Activated CD4-positive, alpha-beta T cell treated with anti-CD3 and anti-CD28 coated beads, Interleukin-2, amount 50 U/mL, for 24 hours (primary cell): ENCODE data around the gene LDLRAD4.
A peak's percentile ranks its signal among the peaks of the same experiment; 100 is the strongest.

Source experiments
- DNase-seq, 2 donors: peaks; one replicate each; pipeline ENCODE4 v3.0.0-alpha.2; 2020; ENCODE audit warnings: low read depth in 1 of 2, low spot score in 1 of 2

The LDLRAD4 gene

DNA sequence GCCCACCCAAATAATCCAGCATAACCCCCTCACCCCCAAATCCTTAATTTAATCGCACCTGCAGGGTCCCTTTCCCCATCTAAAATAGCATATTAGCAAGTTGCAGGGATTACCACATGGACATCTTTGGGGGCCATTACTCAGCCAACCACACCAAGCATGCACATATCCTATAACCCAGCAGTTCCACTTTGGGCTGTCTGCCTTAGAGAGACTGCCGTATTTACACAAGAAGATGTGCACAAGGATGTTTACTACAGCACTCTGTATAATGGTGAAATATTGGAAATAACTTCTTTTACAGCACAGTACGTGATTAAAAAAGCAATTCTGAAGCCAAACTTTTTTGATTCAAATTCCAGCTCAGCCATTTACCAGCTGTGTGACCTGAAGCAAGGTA is 17.3 kb upstream of the LDLRAD4 start:
- DNase-seq, result no peak

DNA sequence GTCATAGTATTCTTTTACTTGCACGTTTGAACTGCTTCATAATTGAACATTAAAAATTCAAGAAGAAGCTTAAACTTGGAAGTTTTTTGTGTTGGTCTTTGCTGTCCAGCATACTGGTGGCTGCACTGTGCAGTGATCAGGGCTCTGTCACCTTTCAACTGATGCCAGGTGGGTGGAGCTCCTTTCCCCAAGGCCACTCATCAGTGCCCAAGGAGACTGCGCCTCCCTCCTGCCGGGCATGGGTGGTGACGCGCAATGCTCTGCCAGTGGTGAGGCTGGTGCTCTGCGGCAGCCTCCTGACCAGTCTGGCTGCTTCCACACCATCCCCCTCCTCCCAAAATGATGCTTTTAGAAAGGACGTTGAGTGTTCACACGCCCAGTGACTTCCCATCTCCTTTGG is 16.0 kb upstream of the LDLRAD4 start:
- DNase-seq, result no peak

DNA sequence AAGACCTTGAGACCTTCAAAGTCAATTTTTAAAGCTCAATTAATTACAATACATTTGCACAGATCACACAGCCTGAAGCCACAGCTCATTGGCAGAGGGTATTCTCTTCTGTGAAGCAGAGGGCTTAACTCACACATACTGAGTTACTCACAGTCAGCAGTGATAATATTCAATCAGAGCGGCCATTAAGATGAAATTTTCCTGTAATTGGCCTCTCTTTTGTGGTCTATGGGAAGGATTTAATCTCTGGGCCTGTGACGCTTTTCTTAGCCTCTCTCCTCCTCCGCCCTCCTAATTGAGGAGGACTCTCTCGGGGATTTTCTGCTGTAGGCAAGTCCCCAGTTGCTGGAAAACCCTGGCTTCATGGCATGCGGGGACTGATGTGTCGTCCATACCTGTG is 12.3 kb upstream of the LDLRAD4 start:
- DNase-seq, result no peak

GRCh38 chr18:13207294-13207693 is 11.3 kb upstream of the LDLRAD4 start:
- no peak for DNase-seq

GRCh38 chr18:13211534-13211933 is 7.0 kb upstream of the LDLRAD4 start:
- DNase-seq, result no peak

DNA sequence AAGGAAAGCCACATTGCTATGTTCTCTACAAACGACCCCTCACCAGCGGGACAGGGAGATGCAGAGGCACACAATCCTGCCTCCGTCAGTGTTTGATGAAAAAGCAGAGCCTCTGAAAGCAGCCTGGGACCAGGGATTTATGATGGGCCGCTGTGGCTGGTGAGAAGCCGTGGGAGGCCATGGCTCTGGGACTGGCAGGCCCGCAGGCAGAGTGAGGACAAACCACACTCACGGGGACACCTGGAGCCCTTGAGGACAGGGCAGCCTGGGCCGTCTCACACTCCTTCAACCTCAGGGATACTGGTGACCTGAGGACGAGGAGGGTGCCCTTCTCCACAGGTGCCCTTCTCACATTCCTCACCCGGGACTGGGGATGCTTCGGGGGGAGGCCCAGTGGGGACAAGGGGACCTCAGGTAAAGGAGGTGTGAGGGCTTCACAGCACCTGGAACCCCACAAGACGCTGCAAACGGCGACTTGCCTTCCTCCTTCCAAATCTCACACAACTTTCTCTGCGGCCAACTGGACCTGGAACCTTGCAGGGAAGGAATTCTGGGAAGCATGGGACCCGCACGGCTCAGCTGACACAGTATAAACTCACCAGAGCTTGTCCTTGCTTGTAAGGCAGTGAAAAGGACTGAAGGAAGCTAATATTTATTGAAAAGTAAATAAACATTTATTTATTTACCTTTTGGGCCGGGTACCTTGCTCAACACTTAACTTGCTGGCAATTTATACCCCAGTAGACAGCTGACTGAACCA is 5.3 kb upstream of the LDLRAD4 start:
- DNase-seq, result no peak

DNA sequence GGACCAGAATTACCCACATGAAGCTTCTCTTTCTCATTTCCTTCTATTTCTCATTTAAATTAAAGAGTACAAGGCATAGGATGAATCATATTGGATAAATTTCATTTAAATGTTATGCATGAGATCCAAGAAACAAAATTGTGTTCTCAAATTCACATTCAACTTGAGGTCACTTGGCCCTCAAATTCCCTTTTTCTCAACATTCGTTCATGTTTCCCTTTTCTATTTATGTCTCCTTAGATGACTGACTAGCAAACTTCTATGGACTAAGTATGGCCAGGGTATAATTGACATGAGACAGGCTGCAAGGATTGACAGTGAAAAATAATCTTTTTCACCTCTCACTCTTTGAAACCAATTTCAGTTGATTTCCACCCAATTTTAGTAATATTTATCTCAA is 4.0 kb upstream of the LDLRAD4 start:
- no peak for DNase-seq

GRCh38 chr18:13216092-13216582 is 2.4 kb upstream of the LDLRAD4 start:
- peak in 1 of 2 donors; percentile 47 for DNase-seq

GRCh38 chr18:13216711-13217465 is 1.7 kb upstream of the LDLRAD4 start:
- DNase-seq, result peak; percentile 16 to 20

DNA sequence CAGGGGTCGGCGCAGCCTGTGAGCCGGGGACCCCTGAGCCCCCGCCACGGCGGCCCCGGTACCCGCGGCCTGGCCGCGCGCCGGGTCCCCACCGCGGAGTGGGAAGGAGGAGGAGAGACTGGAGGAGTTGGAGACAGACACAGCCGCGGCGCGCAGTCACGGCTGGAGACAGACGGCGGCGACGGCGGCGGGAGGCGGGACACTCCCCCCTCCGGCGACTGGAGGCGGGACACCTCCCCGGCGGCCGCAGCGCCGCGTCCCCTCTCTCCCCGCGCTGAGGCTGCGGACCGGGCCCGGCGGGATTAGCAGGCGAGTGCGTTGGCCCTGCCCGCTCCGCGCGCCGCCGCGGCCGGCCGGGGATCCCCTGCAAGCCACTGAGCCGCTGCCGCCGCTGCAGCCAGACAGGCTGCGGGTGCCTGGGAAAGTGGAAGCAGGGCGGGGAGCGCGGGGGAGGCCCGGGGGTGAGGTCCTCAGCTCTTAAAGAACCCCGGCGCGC is 1.0 kb upstream of the LDLRAD4 start:
- peak; percentile 25 to 33 for DNase-seq

DNA sequence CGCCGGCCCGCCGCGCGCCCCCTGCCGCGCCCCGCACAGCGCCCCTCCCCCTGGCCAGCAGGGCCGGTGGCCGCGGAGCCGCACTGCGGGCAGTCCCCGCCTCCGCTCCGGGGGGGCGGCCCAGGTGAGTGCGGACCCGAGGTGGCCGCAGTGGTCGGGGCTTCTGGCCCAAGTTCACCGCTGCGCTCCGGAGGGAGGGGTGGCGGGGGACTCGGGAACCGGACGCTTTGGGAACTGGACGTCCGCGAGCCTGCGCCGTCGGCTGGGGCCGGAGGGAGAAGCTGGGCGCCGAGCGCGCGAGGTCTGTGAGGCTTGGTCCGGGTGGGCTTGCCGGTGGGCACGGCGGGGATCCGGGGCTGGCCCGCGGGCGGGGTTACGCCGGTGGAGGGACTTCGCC is 591 bp upstream of the LDLRAD4 start:
- DNase-seq, result no peak

DNA sequence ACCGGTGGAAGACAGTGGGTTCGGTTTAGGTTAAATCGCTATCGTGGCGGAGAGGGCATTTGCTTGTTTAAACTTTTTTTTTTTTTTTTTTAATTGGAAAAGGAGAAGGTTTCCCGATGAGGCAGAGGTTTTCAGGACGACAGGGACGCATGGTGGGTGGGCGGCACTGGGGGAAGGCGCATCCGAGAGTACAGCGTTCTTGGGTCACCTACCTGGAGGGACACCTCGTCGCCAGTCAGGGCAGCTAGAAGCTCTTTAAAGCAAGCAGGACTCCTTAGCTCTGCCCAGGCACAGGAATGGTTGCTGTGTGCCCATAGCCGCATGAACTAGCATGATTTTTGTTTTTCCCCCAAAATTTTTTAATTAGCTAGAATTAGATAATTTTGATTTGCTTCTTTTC is 437 bp downstream of the LDLRAD4 start:
- DNase-seq, result no peak

- no peak for DNase-seq
These were observed 1.1 kb downstream of the LDLRAD4 start for GRCh38 chr18:13219593-13220159.

DNA sequence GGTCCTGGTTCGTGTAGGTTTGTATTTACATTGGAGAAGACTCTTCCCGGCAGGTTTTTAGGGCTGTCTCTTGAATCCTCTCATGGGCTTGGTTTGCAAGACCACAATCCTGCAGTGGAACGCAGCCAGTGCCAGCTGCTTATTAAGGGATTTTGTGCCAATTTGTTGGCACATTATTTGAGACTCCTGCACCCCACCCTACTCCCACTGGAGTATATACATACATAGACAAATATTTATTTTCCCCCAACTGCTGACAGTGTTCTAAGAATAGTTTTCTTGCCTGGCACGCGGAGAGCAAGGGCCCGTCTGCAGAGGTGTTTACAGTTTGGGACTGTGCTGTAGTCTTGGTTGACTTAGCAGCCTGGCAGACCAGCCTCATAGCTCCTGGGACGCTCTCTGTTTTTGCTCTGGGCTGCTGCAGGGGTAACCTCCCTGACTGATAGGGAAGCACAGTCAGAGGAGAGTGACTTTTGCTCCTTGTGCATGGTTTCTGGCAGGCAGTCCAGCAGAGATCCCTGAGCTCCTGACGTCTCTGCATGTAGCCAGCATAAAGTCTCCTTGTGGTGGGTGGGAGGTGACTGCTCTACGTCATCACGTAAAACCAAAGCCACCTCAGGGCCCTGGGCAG is 1.9 kb downstream of the LDLRAD4 start:
- DNase-seq, result no peak

DNA sequence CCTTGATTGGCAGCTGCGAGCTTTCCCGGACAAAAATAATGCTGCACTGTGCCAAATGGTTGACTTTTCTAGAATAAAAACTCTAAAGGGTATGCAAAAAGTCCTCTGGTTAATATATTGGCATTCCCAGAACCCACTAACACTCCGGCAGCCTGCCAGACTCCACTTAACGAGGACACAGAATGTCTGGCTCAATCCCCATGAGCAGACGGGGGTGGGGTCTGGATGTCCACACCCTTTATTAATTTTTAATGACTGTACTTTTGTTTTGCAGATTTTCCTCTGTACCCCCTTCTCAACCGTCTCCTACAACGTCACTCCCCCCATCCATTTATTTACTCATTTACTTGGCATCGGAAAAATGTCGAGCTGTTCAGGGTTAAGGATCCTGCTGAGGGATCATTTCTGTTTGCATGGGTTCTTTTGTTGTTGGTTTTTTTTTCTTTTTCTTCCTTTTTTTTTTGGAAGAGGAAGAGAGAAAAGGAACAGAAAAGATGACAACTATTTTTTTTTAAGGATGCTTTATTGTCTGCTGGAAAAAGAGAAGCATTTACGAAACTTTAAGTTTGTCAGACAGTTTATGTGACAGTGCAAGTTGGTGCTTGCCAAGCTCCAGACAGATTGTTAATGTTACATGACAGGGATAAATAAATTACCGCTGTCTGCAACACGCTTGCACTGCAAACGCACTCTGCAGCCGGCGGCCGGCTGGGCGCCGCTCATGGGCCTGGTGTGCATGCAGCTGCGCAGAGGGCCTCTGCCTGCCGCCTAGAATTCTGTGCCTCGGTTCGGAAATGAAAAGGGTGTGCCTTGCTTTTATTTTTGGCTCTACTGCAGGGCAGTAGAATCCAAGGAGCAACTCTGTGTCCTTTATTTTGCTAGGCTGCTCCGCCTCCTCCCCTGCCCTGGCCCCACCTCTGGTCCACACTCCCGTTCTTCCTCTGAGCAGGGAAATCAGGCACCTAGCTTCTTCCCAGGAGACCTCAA is 3.6 kb downstream of the LDLRAD4 start:
- DNase-seq, result no peak

GRCh38 chr18:13222856-13223281 is 4.3 kb downstream of the LDLRAD4 start:
- no peak for DNase-seq

DNA sequence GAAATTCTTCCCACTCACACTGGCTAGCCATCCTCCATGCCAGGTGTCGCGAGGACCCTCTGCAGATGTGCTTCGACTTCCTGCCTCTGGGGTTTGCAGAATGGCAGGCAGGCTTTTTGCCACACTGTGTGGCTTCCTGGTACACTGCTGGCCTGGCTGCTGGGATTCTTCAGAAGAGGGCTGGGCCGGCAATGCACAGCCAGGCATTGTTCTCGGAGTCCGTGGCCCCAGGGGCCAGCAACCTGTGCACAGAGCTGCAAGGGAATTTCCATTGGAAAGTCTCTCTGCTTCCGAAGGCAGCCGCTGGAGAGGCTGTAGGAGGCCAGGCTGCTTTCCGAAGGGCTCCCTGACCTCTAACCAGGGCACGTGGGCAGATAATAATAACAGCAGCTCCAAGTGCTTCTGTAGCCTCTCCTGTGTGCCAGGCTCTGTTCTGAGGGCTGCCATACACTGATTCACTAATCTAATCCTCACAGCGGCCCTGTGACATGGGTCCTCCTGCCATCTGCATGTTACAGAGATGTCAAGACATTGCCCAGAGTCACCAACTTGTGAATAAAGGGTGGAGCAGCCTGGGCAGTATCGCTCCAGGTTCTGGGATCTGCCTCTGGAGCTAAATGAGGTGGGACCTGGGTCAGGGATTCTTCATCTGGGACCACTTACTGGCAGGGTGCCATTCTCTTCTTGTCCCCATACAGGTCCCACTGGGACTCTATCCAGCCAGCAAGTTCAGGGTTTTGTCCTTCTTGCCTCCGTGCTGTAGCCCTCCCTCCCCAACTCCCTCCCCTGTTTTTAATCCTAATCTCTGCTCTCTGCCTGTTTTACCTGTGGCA is 5.0 kb downstream of the LDLRAD4 start:
- DNase-seq, result no peak

- no peak for DNase-seq
These were observed 6.7 kb downstream of the LDLRAD4 start for GRCh38 chr18:13225261-13225660.

DNA sequence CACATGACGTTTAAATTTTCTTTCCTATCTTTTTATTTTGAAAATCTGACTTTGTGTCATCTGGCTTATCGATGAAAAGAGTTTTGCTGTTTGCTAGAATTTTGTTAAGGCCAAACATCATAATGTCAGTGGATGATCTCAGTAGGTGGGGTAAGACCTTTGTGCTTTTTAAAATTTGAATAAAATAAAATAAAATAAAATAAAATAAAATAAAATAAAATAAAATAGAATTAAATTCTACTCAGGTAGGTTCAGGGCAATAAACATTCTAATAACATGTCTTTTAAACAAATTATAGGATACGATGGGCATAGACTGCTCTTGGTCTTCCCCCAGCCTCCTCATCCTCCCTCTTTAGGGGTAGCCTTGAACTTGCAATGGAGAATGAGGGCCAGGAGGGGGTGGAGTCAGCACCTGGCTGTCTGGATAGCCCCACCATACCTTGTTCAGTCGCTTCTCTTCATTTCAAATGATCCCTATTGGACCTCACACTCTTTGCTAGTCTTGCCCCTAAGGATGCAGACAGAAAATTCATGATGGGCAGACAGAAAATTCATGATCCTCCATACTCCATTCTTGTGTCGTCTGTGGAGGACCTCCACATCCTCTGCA is 8.1 kb downstream of the LDLRAD4 start:
- DNase-seq, result no peak
